Natural killer cell (primary cell): ENCODE data around the gene TMEM234. TPM values are rescaled to one million over a fixed set of nuclear protein-coding genes. Genes with fewer than 3 reads are reported as not detected.

Source experiments
- ATAC-seq, 3 donors: fragments of 150-1000 bp in 2 of 3; fragments of 200-7000 bp in 1 of 3; cut with Tn5 transposase; 1 replicate in 1 of 3; 2 replicates in 2 of 3; pipeline ENCODE4 v1.10.0; 2021; ENCODE audit warnings: mild to moderate bottlenecking in 2 of 3, moderate library complexity in 2 of 3
- DNase-seq, 2 donors: peaks; one replicate each; pipeline versions ENCODE4 v3.0.0 to v3.0.0-alpha.2; 2013 to 2021; ENCODE audit warnings: mixed read lengths in 1 of 2
- H3K27ac ChIP-seq: one replicate; pipeline ENCODE4 v1.5.1; 2013; ENCODE audit warnings: mild to moderate bottlenecking, low read length
- H3K27me3 ChIP-seq: one replicate; pipeline ENCODE4 v1.6.1; 2013; ENCODE audit warnings: low read length; ENCODE audit not compliant: control insufficient read depth, insufficient read depth
- H3K36me3 ChIP-seq: one replicate; pipeline ENCODE4 v1.6.1; 2013; ENCODE audit warnings: low read length; ENCODE audit not compliant: control insufficient read depth, insufficient read depth
- H3K4me1 ChIP-seq: one replicate; pipeline ENCODE4 v1.6.1; 2013; ENCODE audit warnings: low read length; ENCODE audit not compliant: control insufficient read depth, insufficient read depth
- H3K4me3 ChIP-seq: one replicate; pipeline ENCODE4 v1.5.1; 2013; ENCODE audit warnings: low read length
- H3K9me3 ChIP-seq: one replicate; pipeline ENCODE4 v1.6.1; 2013; ENCODE audit warnings: low read length; ENCODE audit not compliant: control insufficient read depth, insufficient read depth
- H3K27ac Mint-ChIP-seq, 2 donors: one replicate each; pipeline ENCODE4 v1.8.0; 2022; ENCODE audit warnings: mild to moderate bottlenecking in 2 of 2, mixed read lengths in 2 of 2, moderate library complexity in 1 of 2
- H3K27me3 Mint-ChIP-seq, 2 donors: one replicate each; pipeline ENCODE4 v1.8.0; 2022; ENCODE audit warnings: low read depth in 2 of 2, mixed read lengths in 2 of 2
- H3K36me3 Mint-ChIP-seq: one replicate; pipeline ENCODE4 v1.8.0; 2022; ENCODE audit warnings: mixed read lengths
- H3K4me1 Mint-ChIP-seq, 2 donors: one replicate each; pipeline ENCODE4 v1.8.0; 2022; ENCODE audit warnings: mixed read lengths in 2 of 2
- H3K4me3 Mint-ChIP-seq: one replicate; pipeline ENCODE4 v1.8.0; 2022; ENCODE audit warnings: mild to moderate bottlenecking, moderate library complexity, mixed read lengths
- H3K9me3 Mint-ChIP-seq, 2 donors: one replicate each; pipeline ENCODE4 v1.8.0; 2022; ENCODE audit warnings: mixed read lengths in 2 of 2
- CTCF ChIP-seq: fragments of 200-600 bp; IDR thresholded peaks from one replicate; pipeline ENCODE4 v1.8.0; 2022; ENCODE audit warnings: antibody characterized with exemption
- WGBS: methylation state at CpG from one replicate; pipeline ENCODE4 v1.1.7; 2013; ENCODE audit warnings: missing lambda C conversion rate; ENCODE audit not compliant: insufficient coverage; 5-methylcytosine and 5-hydroxymethylcytosine counted together
- intact Hi-C: fragments of 100-400 bp; cut with micrococcal nuclease; formaldehyde crosslinking; loops from one replicate; pipeline ENCODE4 v1.14.2; 2022
- total RNA-seq, 4 donors: library from RNA; stranded (reverse); fragments of 120-200 nt in 1 of 4; gene quantifications; one replicate each; pipeline versions ENCODE4 v1.2.3 to v1.2.4, GENCODE V29; 2013 to 2022

Gene TMEM234
- total RNA-seq, 3 donors from 2014 or later (not counting 1 experiment from before 2014, with no cell fraction given): 22.2 to 27.1 (median 24.7) TPM

- Mint-ChIP-seq H3K4me3 (peak overlapping the region; percentile 95), H3K27me3 (no peaks in the 10 kb centered on the region), H3K27ac (peak overlapping the region; percentile 95 to 98), H3K4me1 (peaks cover 43 to 52% of the 10 kb centered on the region in 2 donors), H3K36me3 (no peaks in the 10 kb centered on the region), H3K9me3 (no peaks in the 10 kb centered on the region)
- no peak for TF ChIP-seq CTCF
- ATAC-seq (no peak), DNase-seq (no peak)
- WGBS: 82% methylated on average over 9 of the region's 9 CpGs
- H3K4me3 ChIP-seq: no peak overlapping the region
- no peak overlapping the region for H3K27ac ChIP-seq
- H3K4me1 ChIP-seq: peaks cover 28% of the 10 kb centered on the region
- H3K36me3 ChIP-seq: peaks cover 14% of the 10 kb centered on the region
- no peaks in the 10 kb centered on the region for H3K27me3 ChIP-seq
- intact Hi-C loops: no loop called here
- H3K9me3 ChIP-seq: no peaks in the 10 kb centered on the region
Measured at GRCh38 chr1:32181065-32181464, 41.1 kb downstream of the TMEM234 start.

- H3K36me3 Mint-ChIP-seq: no peaks in the 10 kb centered on the region
- H3K4me1 Mint-ChIP-seq: peaks cover 40 to 49% of the 10 kb centered on the region in 2 donors
- Histone ChIP-seq H3K4me3 (peak overlapping the region; percentile 70), H3K4me1 (peaks cover 28% of the 10 kb centered on the region), H3K9me3 (no peaks in the 10 kb centered on the region), H3K27ac (peak overlapping the region; percentile 80), H3K27me3 (no peaks in the 10 kb centered on the region), H3K36me3 (peaks cover 13% of the 10 kb centered on the region)
- no peak for TF ChIP-seq CTCF
- peak overlapping the region; percentile 95 to 98 for H3K27ac Mint-ChIP-seq
- intact Hi-C loops: no loop called here
- ATAC-seq (peak in 2 of 3 donors; percentile 10 to 18), DNase-seq (peak; percentile 26 to 48)
- 8% methylated on average over 35 of the region's 36 CpGs for WGBS
- no peaks in the 10 kb centered on the region for H3K9me3 Mint-ChIP-seq
- peak overlapping the region; percentile 95 for H3K4me3 Mint-ChIP-seq
- no peaks in the 10 kb centered on the region for H3K27me3 Mint-ChIP-seq
Measured at GRCh38 chr1:32180186-32181060, 41.7 kb downstream of the TMEM234 start.

GRCh38 chr1:32179443-32180185, 42.5 kb downstream of the TMEM234 start, which contains the start of gene TXLNA:
TXLNA (plus strand) TSS chr1:32179675; CDS start chr1:32180346, 671 bp downstream.
- no peaks in the 10 kb centered on the region for H3K27me3 ChIP-seq
- H3K36me3 ChIP-seq: peaks cover 7% of the 10 kb centered on the region
- ATAC-seq (peak; percentile 86 to 93 (median 88)), DNase-seq (peak; percentile 87 to 92)
- H3K27ac ChIP-seq: peak within 1 kb of the TSS; percentile 80
- peak within 1 kb of the TSS; percentile 70 for H3K4me3 ChIP-seq
- H3K4me1 ChIP-seq: peaks cover 28% of the 10 kb centered on the region
- H3K27ac Mint-ChIP-seq: peak within 1 kb of the TSS; percentile 95 to 98
- no peaks in the 10 kb centered on the region for H3K36me3 Mint-ChIP-seq
- H3K4me3 Mint-ChIP-seq: peak within 1 kb of the TSS; percentile 95
- no peak for TF ChIP-seq CTCF
- no peaks in the 10 kb centered on the region for H3K27me3 Mint-ChIP-seq
- WGBS: under 1% methylated on average over 79 of the region's 79 CpGs
- H3K9me3 Mint-ChIP-seq: no peaks in the 10 kb centered on the region
- H3K4me1 Mint-ChIP-seq: peaks cover 35 to 43% of the 10 kb centered on the region in 2 donors
- intact Hi-C loops: loop anchor here (1.0 to 5.0 kb wide), 3 partner anchors 22 to 72 kb away; partner anchors contain the start of genes EIF3I, KPNA6 and TMEM234
- no peaks in the 10 kb centered on the region for H3K9me3 ChIP-seq
